HUES48 (cell line): Measurements from ENCODE around the gene NLRP6.
"Not testable (repeated sequence)": the region's sequence is repeated elsewhere in the genome, so short reads cannot be mapped to it uniquely, and the experiment has no call there.

Source experiments
- H3K27ac ChIP-seq: one replicate; pipeline ENCODE4 v1.7.0; 2013; ENCODE audit warnings: low read depth, low read length, inconsistent platforms
- H3K27me3 ChIP-seq: 2 replicates; pipeline ENCODE4 v1.6.1; 2013; ENCODE audit warnings: mild to moderate bottlenecking, low read length; ENCODE audit not compliant: control insufficient read depth, insufficient read depth
- H3K36me3 ChIP-seq: 2 replicates; pipeline ENCODE4 v1.6.1; 2013; ENCODE audit warnings: low read length; ENCODE audit not compliant: control insufficient read depth, insufficient read depth
- H3K4me1 ChIP-seq: 2 replicates; pipeline ENCODE4 v1.6.1; 2013; ENCODE audit warnings: mild to moderate bottlenecking, low read length; ENCODE audit not compliant: control insufficient read depth, insufficient read depth
- H3K4me3 ChIP-seq: 2 replicates; pipeline ENCODE4 v1.5.1; 2013; ENCODE audit warnings: mild to moderate bottlenecking, low read depth, low read length
- H3K9ac ChIP-seq: 2 replicates; pipeline ENCODE4 v1.6.1; 2013; ENCODE audit warnings: mild to moderate bottlenecking, low read depth, low read length, moderate library complexity
- H3K9me3 ChIP-seq: 2 replicates; pipeline ENCODE4 v1.6.1; 2013; ENCODE audit warnings: low read length; ENCODE audit not compliant: control insufficient read depth, insufficient read depth

Gene NLRP6

DNA sequence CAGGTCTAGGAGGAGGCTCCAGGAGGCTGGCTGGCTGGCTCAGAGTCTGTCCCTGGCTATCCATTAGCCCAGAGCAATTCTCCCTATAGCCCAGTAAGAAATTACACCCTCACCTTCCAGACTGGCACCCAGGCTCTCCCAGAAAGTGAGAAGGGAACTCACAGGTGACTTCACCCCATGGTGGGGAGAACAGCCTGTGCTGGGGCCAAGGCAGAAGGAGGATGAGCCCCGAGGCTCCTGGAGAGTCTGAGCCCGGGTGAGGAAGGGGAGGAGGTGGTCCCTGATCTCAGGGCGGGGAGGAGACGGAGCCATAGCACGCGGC lies 36.3 kb downstream of the NLRP6 start:
- Histone ChIP-seq H3K4me1 (peaks cover 50% of the 10 kb centered on the region), H3K27ac (peak overlapping the region; percentile 46), H3K4me3 (peak overlapping the region; percentile 86), H3K9ac (0 out of 2 replicates have a peak overlapping the region, but pooled peaks have one; percentile 42)
- not testable (repeated sequence) for H3K27me3 ChIP-seq, H3K9me3 ChIP-seq, H3K36me3 ChIP-seq

DNA sequence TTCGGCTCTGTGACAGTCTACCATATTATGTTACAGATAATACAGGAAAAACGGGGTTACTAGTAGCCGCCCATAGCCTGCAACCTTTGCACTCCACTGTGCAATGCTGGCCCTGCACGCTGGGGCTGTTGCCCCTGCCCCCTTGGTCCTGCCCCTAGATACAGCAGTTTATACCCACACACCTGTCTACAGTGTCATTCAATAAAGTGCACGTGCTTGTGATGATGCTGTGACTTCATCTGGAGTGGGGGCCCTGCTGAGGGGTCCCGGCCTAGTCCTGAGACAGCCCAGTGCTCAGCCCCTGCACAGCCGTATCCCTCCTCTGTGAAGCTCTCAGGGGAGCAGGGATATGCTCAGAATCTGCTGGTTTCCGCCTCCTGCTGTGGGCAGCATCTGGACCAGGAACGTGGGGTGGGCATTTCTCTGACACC lies 36.9 kb downstream of the NLRP6 start:
- Histone ChIP-seq H3K9ac (0 out of 2 replicates have a peak overlapping the region, but pooled peaks have one; percentile 10), H3K27ac (peak overlapping the region; percentile 95), H3K27me3 (no peaks in the 10 kb centered on the region; the same call in 1 of the 2 replicates), H3K36me3 (peaks cover 3% of the 10 kb centered on the region; the same call in 1 of the 2 replicates), H3K4me3 (peak overlapping the region; percentile 86), H3K9me3 (no peaks in the 10 kb centered on the region), H3K4me1 (peaks cover 47% of the 10 kb centered on the region)

DNA sequence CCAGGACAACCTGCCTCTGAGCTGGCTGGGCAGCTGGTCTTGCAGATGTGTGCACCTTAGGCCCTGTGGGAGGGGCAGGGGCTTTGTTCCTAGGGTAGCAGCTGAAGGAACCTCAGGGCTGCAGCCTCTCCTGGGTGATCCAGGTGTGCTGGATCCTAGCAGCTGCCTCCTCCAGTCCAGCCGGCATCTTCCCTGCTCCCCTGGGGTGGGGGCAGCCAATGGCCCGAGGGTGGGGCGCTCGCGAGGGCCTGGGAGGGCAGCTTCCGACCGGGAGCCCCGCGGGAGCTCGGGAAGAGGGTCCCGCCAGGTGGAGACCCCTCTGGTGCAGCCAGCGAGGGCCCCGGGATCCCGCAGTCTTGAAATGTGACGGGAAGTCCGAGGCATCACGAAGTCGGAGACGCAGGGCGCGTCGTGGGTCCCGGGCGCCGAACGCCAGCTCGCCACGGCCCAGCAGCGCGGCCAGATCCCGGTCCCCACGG lies 37.3 kb downstream of the NLRP6 start:
- Histone ChIP-seq H3K4me1 (peaks cover 47% of the 10 kb centered on the region), H3K9me3 (no peaks in the 10 kb centered on the region), H3K9ac (peak overlapping the region; percentile 10; the same call in 1 of the 2 replicates), H3K4me3 (peak overlapping the region; percentile 86), H3K27ac (peak overlapping the region; percentile 95), H3K36me3 (peaks cover 3% of the 10 kb centered on the region; the same call in 1 of the 2 replicates), H3K27me3 (no peaks in the 10 kb centered on the region; the same call in 1 of the 2 replicates)

DNA sequence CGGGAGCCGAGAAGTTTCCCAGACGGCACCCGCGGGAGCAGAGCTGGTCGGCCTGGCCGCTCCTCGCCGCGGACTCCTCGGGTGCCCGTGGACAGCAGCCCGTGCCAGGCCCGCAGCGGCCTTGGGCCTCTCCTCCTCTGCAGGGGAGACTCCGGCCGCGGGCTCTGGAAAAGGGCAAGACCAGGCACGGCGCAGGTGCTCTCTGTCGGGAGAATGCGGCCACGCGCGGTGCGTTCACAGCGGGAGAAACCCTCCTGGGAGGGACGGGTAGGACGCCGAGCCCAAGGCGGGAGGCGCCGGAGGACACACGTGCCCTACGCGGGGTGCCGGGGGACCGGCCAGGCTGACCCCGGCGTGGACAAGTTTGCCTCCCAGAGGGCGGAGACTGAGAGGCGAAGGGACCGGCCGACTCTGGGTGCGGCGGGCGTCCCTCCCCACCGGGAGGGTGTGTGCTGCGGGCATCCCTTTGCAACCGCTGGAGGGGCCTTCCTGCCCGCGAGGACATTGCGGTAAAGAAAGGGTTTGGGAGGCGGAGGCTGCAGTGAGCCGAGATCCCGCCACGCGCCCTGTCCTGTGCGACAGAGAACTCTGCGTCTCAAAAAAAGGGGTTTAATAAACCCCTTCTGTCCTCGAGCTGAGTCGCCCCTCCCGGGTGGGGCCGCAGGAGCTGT lies 38.0 kb downstream of the NLRP6 start:
- Histone ChIP-seq H3K36me3 (peaks cover 3% of the 10 kb centered on the region; the same call in 1 of the 2 replicates), H3K9ac (peak overlapping the region; percentile 10; the same call in 1 of the 2 replicates), H3K4me3 (peak overlapping the region; percentile 86), H3K27me3 (no peaks in the 10 kb centered on the region; the same call in 1 of the 2 replicates), H3K4me1 (peaks cover 50% of the 10 kb centered on the region), H3K27ac (peak overlapping the region; percentile 95), H3K9me3 (no peaks in the 10 kb centered on the region)

DNA sequence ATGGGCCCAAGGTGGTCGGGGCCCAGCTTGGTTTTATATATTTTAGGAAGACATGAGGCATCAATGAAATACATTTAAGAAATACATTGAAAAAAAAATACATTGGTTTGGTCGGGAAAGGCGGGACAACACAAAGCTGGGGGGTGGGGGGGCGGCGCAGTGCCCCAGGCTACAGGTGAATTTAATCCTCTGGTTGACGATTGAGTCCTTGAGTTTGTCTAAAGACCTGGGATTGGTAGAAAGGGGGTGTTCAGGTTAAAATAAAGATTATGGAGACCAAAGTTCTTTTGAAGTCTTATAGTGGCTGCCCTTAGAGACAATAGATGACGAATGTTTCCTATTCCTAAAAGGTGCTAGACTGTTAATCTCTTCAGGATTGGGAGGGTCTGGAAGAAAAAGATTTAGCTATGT lies 38.7 kb downstream of the NLRP6 start:
- H3K27ac ChIP-seq = peak overlapping the region; percentile 95
- no peaks in the 10 kb centered on the region for H3K9me3 ChIP-seq
- H3K27me3 ChIP-seq = no peaks in the 10 kb centered on the region
- H3K9ac ChIP-seq = no peak overlapping the region
- H3K36me3 ChIP-seq = peaks cover 3% of the 10 kb centered on the region; the same call in 1 of the 2 replicates
- peaks cover 47% of the 10 kb centered on the region for H3K4me1 ChIP-seq
- peak overlapping the region; percentile 86 for H3K4me3 ChIP-seq

DNA sequence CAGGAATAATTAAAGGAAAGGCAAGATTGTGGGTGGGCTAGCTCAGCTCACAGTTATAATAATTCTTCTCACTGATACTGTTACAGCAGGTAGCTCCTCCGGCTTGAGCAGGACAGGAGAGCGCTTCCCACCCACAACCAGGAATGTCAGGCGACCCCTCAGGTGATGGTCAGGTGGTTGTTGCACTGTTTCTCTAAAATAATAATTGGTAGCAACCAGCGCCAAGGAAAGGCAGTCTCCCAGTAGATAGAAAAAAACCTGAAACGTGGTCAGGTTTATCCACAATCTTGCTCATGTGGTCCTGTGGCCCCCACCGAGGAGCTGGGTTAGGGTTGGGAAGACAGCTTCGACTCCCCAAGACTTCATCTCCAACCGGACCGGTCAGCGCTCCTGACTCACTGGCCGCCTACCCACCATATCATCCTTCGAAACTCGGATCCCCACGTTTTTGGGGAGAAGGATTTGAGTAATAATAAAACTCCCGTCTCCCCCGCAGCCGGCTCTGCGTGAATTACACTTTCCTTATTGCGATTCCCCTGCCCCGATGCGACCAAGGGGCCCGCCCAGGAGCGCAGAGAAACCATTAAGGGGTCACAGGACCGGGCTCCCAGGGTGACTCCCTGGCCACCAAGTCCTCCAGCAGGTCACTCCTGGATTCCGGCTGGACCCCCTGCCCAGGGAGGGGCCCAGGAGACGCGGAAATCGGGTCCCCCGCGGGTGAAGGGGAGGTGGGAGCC lies 39.6 kb downstream of the NLRP6 start:
- Histone ChIP-seq H3K4me1 (peaks cover 39% of the 10 kb centered on the region), H3K4me3 (peak overlapping the region; percentile 86), H3K9ac (peak overlapping the region; percentile 6; the same call in 1 of the 2 replicates), H3K27ac (peak overlapping the region; percentile 95)
- not testable (repeated sequence) for H3K27me3 ChIP-seq, H3K9me3 ChIP-seq, H3K36me3 ChIP-seq

DNA sequence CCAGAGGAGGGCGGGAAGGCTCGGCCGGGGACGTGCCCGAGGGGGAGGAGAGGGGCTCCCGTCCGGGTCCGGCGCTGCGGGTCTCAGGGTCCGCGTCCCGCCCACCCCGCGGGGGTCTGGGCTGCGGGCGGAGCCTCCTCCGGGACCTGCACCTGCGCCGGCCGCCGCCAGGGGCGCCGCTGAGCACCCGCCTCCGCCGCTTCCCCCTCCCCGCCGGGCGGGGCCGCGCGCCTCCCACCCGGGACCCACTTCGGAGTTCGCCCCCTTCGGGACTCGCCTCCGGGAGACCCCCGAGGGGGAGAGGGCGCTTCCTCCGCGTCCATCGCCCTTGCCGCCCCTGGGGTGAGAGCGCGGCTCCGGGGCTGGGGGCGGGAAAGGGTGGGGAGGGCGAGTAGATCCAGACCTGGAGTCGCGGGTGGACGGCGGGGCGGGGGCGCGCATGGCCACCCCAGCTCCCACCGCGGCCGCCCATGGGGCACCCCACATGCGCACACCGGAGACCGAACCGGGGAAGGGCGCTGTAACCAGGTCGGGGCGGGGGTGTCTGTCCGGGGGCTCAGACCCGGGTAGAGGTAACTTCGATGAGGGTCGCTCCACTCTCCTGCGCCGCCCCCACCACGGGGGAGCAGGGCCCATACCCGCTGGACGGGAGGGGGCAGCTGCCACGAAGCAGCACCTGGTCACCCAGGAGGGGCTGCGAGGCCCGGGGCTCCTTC lies 40.4 kb downstream of the NLRP6 start:
- not testable (repeated sequence) for H3K9me3 ChIP-seq, H3K27ac ChIP-seq, H3K36me3 ChIP-seq, H3K27me3 ChIP-seq, H3K9ac ChIP-seq
- Histone ChIP-seq H3K4me1 (peaks cover 31% of the 10 kb centered on the region), H3K4me3 (peak overlapping the region; percentile 29; the same call in 1 of the 2 replicates)

DNA sequence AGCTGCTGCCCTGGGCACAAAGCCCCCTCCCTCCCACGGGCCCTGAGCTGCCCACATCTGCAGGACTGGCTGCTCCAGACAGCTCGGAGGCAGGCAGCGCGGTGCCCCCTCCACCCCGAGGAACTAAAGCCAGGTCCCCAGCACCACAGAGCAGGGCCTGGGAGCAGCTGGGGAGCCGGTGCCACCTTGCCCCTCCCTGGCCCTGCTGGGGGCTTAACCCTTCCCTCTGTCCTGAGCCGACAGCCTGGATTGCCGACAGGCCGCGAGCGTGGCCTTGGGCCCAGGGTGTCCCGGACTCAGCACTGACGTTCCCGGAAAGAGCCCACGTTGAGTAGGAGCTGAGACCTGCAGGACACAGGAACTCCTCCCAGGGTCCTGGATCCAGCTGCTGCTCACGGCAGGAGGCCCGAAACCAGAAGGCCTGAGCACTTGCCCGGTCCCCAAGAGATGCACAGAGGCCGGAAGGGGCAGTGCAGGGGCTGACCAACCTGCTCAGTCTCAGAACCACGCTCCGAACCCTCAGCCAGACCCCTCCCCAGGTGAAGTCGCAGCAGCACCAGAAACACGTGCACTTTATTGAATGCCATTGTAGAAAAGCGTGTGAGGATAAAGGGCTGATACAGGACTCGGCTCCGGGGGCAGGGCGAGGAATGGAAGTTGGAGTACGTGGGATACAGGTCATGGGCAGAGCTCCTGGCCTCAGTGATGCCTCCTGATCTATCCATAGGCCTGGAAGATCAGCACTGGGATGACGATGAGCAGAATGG lies 41.1 kb downstream of the NLRP6 start:
- peak overlapping the region; percentile 83 for H3K4me3 ChIP-seq
- H3K9me3 ChIP-seq, H3K27me3 ChIP-seq, H3K36me3 ChIP-seq, H3K27ac ChIP-seq, H3K9ac ChIP-seq: not testable (repeated sequence)
- H3K4me1 ChIP-seq = peaks cover 32% of the 10 kb centered on the region

DNA sequence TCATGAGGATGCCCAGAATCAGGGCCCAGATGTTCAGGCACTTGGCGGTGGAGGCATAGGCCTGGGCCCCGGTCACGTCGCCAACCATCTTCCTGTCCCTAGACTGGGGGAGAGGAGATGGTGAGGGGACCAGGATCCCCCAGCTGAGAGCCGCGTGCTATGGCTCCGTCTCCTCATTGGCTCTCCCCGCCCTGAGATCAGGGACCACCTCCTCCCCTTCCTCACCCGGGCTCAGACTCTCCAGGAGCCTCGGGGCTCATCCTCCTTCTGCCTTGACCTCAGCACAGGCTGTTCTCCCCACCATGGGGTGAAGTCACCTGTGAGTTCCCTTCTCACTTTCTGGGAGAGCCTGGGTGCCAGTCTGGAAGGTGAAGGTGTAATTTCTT lies 41.7 kb downstream of the NLRP6 start:
- not testable (repeated sequence) for H3K27ac ChIP-seq, H3K9me3 ChIP-seq, H3K27me3 ChIP-seq, H3K36me3 ChIP-seq, H3K9ac ChIP-seq
- H3K4me3 ChIP-seq = peak overlapping the region; percentile 83; the same call in 1 of the 2 replicates
- peaks cover 37% of the 10 kb centered on the region for H3K4me1 ChIP-seq

DNA sequence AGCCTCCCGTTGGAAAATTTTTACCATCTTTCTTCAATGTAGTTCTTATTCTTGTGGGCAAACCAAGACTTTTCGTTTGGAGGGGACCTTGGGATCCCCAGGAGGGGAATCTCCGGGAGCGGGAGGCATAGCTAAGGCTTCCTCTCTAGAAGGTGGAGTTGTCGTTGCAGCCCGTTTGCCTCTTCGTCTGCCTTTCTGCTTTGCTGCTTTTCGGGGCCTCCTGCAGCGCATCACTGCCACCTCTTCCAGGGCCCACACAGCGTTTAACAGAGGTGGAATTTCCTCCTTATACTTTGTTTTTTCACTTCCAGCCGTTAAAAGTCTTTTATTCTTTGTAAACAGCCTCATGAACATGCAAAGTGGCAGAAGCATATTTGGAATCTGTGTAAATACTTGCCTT lies 45.9 kb downstream of the NLRP6 start:
- no peaks in the 10 kb centered on the region for H3K27me3 ChIP-seq
- H3K36me3 ChIP-seq = no peaks in the 10 kb centered on the region
- H3K4me3 ChIP-seq = no peak overlapping the region
- H3K27ac ChIP-seq = no peak overlapping the region
- H3K4me1 ChIP-seq = peaks cover 17% of the 10 kb centered on the region
- H3K9me3 ChIP-seq = no peaks in the 10 kb centered on the region
- no peak overlapping the region for H3K9ac ChIP-seq
